ENCODE data around the gene ITGB5. TPM values are rescaled to one million over a fixed set of nuclear protein-coding genes. Genes with fewer than 3 reads are reported as not detected.

The ITGB5 gene
- total RNA-seq, 1 donor, result 229 TPM

GRCh38 chr3:124916837-124917409 lies 29.8 kb upstream of the ITGB5 start:
- no peak overlapping the region for H3K4me3 ChIP-seq (ENCODE audit: low read depth, low read length)
- DNase-seq (ENCODE audit: low read depth), result no peak
- no peak for TF ChIP-seq CTCF (IDR thresholded peaks at IDR 0.05; ENCODE audit: insufficient read depth, low read depth, low read length)

GRCh38 chr3:124915254-124915653 lies 28.1 kb upstream of the ITGB5 start:
- TF ChIP-seq CTCF (IDR thresholded peaks at IDR 0.05; ENCODE audit: insufficient read depth, low read depth, low read length), result no peak
- no peak overlapping the region for H3K4me3 ChIP-seq (ENCODE audit: low read depth, low read length)
- no peak for DNase-seq (ENCODE audit: low read depth)

GRCh38 chr3:124907957-124908356 lies 20.8 kb upstream of the ITGB5 start:
- H3K4me3 ChIP-seq (ENCODE audit: low read depth, low read length), result no peak overlapping the region
- no peak for TF ChIP-seq CTCF (IDR thresholded peaks at IDR 0.05; ENCODE audit: insufficient read depth, low read depth, low read length)
- no peak for DNase-seq (ENCODE audit: low read depth)

- no peak for DNase-seq (ENCODE audit: low read depth)
- no peak for TF ChIP-seq CTCF (IDR thresholded peaks at IDR 0.05; ENCODE audit: insufficient read depth, low read depth, low read length)
- H3K4me3 ChIP-seq (ENCODE audit: low read depth, low read length), result no peak overlapping the region
These were observed 17.8 kb upstream of the ITGB5 start for GRCh38 chr3:124904835-124905492.

GRCh38 chr3:124903896-124904834 lies 17.0 kb upstream of the ITGB5 start:
- no peak for DNase-seq (ENCODE audit: low read depth)

More at GRCh38 chr3:124903896-124904834, 17.0 kb upstream of the ITGB5 start:
- no peak overlapping the region for H3K4me3 ChIP-seq (ENCODE audit: low read depth, low read length)
- TF ChIP-seq CTCF (IDR thresholded peaks at IDR 0.05; ENCODE audit: insufficient read depth, low read depth, low read length), result no peak
